ENCODE measurements around the gene NUP42.

DNA sequence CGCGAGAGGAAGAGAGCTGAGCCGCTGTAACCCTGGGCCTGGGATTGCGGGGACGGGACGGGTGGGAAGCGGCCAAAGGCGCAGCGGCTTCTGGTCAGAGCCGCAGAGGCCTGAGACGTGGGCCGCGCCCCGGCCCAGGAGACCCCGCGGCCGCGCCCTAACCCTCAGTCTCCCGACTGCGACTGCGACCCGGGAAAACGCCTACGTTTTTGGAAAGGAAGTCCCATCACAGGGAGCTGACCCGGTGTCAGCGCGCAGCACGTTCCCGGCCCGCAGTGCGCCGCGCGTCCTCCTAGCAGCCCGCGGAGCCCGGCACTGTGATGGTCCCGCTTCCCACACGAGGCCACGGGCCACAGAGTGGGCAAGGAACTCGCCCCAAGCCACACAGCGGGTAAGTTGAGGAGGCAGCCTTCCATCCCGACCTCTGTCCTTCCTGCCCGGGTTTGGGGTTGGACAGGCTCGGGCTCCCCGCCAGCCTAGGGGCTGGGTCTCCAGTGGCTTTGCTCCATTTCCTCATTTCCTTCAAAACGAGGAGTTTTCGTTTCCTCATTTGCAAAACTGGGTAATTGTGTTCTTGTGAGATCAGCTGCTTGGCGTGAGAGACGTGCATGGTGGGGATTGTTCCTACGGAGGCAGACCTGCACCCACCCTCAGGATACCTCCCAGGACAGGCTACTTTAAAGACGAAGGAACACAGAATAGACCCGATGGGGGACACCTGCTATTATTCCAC lies 65.9 kb downstream of the NUP42 start:
- TF ChIP-seq EZH2 (optimal IDR thresholded peaks at IDR 0.05; ENCODE audit: low read depth, low read length) (no peak), EZH2phosphoT487 (IDR thresholded peaks at IDR 0.05; ENCODE audit: low read length) (no peak)
- TF ChIP-seq, protein P1, sequence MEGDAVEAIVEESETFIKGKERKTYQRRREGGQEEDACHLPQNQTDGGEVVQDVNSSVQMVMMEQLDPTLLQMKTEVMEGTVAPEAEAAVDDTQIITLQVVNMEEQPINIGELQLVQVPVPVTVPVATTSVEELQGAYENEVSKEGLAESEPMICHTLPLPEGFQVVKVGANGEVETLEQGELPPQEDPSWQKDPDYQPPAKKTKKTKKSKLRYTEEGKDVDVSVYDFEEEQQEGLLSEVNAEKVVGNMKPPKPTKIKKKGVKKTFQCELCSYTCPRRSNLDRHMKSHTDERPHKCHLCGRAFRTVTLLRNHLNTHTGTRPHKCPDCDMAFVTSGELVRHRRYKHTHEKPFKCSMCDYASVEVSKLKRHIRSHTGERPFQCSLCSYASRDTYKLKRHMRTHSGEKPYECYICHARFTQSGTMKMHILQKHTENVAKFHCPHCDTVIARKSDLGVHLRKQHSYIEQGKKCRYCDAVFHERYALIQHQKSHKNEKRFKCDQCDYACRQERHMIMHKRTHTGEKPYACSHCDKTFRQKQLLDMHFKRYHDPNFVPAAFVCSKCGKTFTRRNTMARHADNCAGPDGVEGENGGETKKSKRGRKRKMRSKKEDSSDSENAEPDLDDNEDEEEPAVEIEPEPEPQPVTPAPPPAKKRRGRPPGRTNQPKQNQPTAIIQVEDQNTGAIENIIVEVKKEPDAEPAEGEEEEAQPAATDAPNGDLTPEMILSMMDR (IDR thresholded peaks at IDR 0.05; ENCODE audit: low read length), result no peak

Measured in MM.1S (cell line).